ENCODE data around the gene BCL3.
A peak's percentile ranks its signal among the peaks of the same experiment; 100 is the strongest.
"Not testable (repeated sequence)": the region's sequence is repeated elsewhere in the genome, so short reads cannot be mapped to it uniquely, and the experiment has no call there.

Gene BCL3

DNA sequence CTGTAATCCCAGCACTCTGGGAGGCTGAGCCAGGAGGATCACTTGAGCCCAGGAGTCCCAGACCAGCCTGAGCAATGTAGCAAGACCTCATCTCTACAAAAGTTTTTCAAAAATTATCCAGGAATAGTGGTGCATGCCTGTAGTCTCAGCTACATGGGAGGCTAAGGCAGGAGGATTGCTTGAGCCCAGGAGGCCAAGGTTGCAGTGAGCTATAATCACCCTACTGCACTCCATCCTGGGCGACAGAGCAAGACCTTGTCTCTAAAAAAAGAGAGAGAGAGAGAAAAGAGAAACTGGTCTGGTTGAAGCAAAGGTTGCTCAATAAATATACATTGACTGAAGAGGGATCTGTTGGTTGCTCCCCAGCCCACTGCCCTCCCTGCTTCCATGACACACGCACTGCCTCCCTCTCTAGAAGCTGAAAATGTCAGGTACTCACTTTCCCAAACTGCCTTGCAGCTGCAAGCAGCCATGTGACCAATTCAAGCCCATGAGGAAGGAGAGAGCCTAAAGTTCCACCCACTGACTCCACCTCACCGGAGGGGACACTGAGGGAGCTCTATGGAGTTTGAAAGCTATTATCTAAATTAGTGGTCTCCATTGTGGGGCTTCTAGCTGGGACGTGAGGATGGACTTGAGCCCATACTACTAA, 35.5 kb upstream of the BCL3 start:
- ChIA-PET POLR2A (no interaction called here), CTCF (interaction anchor here (0.9 to 4.7 kb wide), 6 partner anchors 10 to 70 kb away, joined by 3 to 34 read pairs (median 4); no protein-coding TSS in a partner anchor)
- Histone ChIP-seq H3K36me3 (ENCODE audit: control insufficient read depth in 4 of 4, insufficient read depth in 4 of 4, low read length in 3 of 4) (no peaks in the 10 kb centered on the region), H3K4me3 (ENCODE audit: control insufficient read depth in 1 of 7, extremely low read depth in 1 of 7, insufficient read depth in 4 of 7, low read depth in 2 of 7, low read length in 6 of 7) (no peak overlapping the region), H3K9me3 (ENCODE audit: control extremely low read depth in 1 of 5, control insufficient read depth in 4 of 5, insufficient read depth in 2 of 5, low read depth in 1 of 5, low read length in 4 of 5) (peaks cover 0 to 15% (median 7%) of the 10 kb centered on the region in 5 experiments), H3K4me1 (ENCODE audit: control extremely low read depth in 1 of 4, control insufficient read depth in 4 of 4, insufficient read depth in 4 of 4, low read length in 3 of 4) (peaks cover 0 to 15% (median 12%) of the 10 kb centered on the region in 4 experiments), H3K27me3 (replicated peaks in 2 of 5; ENCODE audit: control insufficient read depth in 4 of 5, insufficient read depth in 5 of 5, low read length in 4 of 5) (no peaks in the 10 kb centered on the region), H3K27ac (ENCODE audit: insufficient read depth in 1 of 2, low read depth in 1 of 2, low read length in 2 of 2, poor library complexity in 1 of 2, severe bottlenecking in 2 of 2) (no peak overlapping the region)
- WGBS (ENCODE audit: insufficient coverage) = 0% methylated on average over 1 of the region's 4 CpGs
- peak in 2 of 3 donors; percentile 42 to 57 for DNase-seq

GRCh38 chr19:44714597-44715169, 33.8 kb upstream of the BCL3 start:
- H3K27ac ChIP-seq (ENCODE audit: insufficient read depth in 1 of 2, low read depth in 1 of 2, low read length in 2 of 2, poor library complexity in 1 of 2, severe bottlenecking in 2 of 2) = no peak overlapping the region
- no peaks in the 10 kb centered on the region for H3K36me3 ChIP-seq (ENCODE audit: control insufficient read depth in 4 of 4, insufficient read depth in 4 of 4, low read length in 3 of 4)
- ChIA-PET POLR2A (interaction anchor here (0.7 kb wide), 1 partner anchor 9 kb away, joined by 4 read pairs; no protein-coding TSS in a partner anchor), CTCF (interaction anchor here (0.7 to 4.7 kb wide), 7 partner anchors 8 to 57 kb away, joined by 3 to 34 read pairs (median 3); no protein-coding TSS in a partner anchor)
- DNase-seq = no peak
- H3K27me3 ChIP-seq (replicated peaks in 2 of 5; ENCODE audit: control insufficient read depth in 4 of 5, insufficient read depth in 5 of 5, low read length in 4 of 5) = no peaks in the 10 kb centered on the region
- H3K4me1 ChIP-seq (ENCODE audit: control extremely low read depth in 1 of 4, control insufficient read depth in 4 of 4, insufficient read depth in 4 of 4, low read length in 3 of 4) = peaks cover 0 to 32% (median 27%) of the 10 kb centered on the region in 4 experiments
- H3K9me3 ChIP-seq (ENCODE audit: control extremely low read depth in 1 of 5, control insufficient read depth in 4 of 5, insufficient read depth in 2 of 5, low read depth in 1 of 5, low read length in 4 of 5) = peaks cover 0 to 15% (median 7%) of the 10 kb centered on the region in 5 experiments
- no peak overlapping the region for H3K4me3 ChIP-seq (ENCODE audit: control insufficient read depth in 1 of 7, extremely low read depth in 1 of 7, insufficient read depth in 4 of 7, low read depth in 2 of 7, low read length in 6 of 7)
- WGBS (ENCODE audit: insufficient coverage) = no CpG with 5 or more reads among the region's 2 CpGs

GRCh38 chr19:44717603-44718002, 30.9 kb upstream of the BCL3 start:
- ChIA-PET POLR2A (interaction anchor here (0.7 kb wide), 1 partner anchor 291 kb away, joined by 3 read pairs; no protein-coding TSS in a partner anchor), CTCF (interaction anchor here (0.5 to 1.5 kb wide), 4 partner anchors 16 to 31 kb away, joined by 3 to 9 read pairs (median 3); no protein-coding TSS in a partner anchor)
- H3K9me3 ChIP-seq (ENCODE audit: control extremely low read depth in 1 of 5, control insufficient read depth in 4 of 5, insufficient read depth in 2 of 5, low read depth in 1 of 5, low read length in 4 of 5) = peaks cover 0 to 15% (median 7%) of the 10 kb centered on the region in 5 experiments
- no peaks in the 10 kb centered on the region for H3K36me3 ChIP-seq (ENCODE audit: control insufficient read depth in 4 of 4, insufficient read depth in 4 of 4, low read length in 3 of 4)
- no peak overlapping the region for H3K4me3 ChIP-seq (ENCODE audit: control insufficient read depth in 1 of 7, extremely low read depth in 1 of 7, insufficient read depth in 4 of 7, low read depth in 2 of 7, low read length in 6 of 7)
- DNase-seq = no peak
- WGBS (ENCODE audit: insufficient coverage) = no CpG with 5 or more reads among the region's 6 CpGs
- peaks cover 7 to 47% (median 40%) of the 10 kb centered on the region in 4 experiments for H3K4me1 ChIP-seq (ENCODE audit: control extremely low read depth in 1 of 4, control insufficient read depth in 4 of 4, insufficient read depth in 4 of 4, low read length in 3 of 4)
- no peaks in the 10 kb centered on the region for H3K27me3 ChIP-seq (replicated peaks in 2 of 5; ENCODE audit: control insufficient read depth in 4 of 5, insufficient read depth in 5 of 5, low read length in 4 of 5)
- no peak overlapping the region for H3K27ac ChIP-seq (ENCODE audit: insufficient read depth in 1 of 2, low read depth in 1 of 2, low read length in 2 of 2, poor library complexity in 1 of 2, severe bottlenecking in 2 of 2)

GRCh38 chr19:44718441-44719261, 29.9 kb upstream of the BCL3 start:
- Histone ChIP-seq H3K4me3 (ENCODE audit: control insufficient read depth in 1 of 7, extremely low read depth in 1 of 7, insufficient read depth in 4 of 7, low read depth in 2 of 7, low read length in 6 of 7) (no peak overlapping the region), H3K27me3 (replicated peaks in 2 of 5; ENCODE audit: control insufficient read depth in 4 of 5, insufficient read depth in 5 of 5, low read length in 4 of 5) (no peaks in the 10 kb centered on the region), H3K9me3 (ENCODE audit: control extremely low read depth in 1 of 5, control insufficient read depth in 4 of 5, insufficient read depth in 2 of 5, low read depth in 1 of 5, low read length in 4 of 5) (peaks cover 0 to 15% (median 7%) of the 10 kb centered on the region in 5 experiments), H3K27ac (ENCODE audit: insufficient read depth in 1 of 2, low read depth in 1 of 2, low read length in 2 of 2, poor library complexity in 1 of 2, severe bottlenecking in 2 of 2) (no peak overlapping the region), H3K36me3 (ENCODE audit: control insufficient read depth in 4 of 4, insufficient read depth in 4 of 4, low read length in 3 of 4) (no peaks in the 10 kb centered on the region), H3K4me1 (ENCODE audit: control extremely low read depth in 1 of 4, control insufficient read depth in 4 of 4, insufficient read depth in 4 of 4, low read length in 3 of 4) (peaks cover 7 to 53% (median 49%) of the 10 kb centered on the region in 4 experiments)
- DNase-seq = no peak
- WGBS (ENCODE audit: insufficient coverage) = 65% methylated on average over 10 of the region's 11 CpGs
- POLR2A ChIA-PET = interaction anchor here (0.7 kb wide), 1 partner anchor 290 kb away, joined by 3 read pairs; no protein-coding TSS in a partner anchor
- CTCF ChIA-PET = interaction anchor here (0.7 to 1.5 kb wide), 5 partner anchors 9 to 52 kb away, joined by 3 to 9 read pairs (median 4); no protein-coding TSS in a partner anchor

DNA sequence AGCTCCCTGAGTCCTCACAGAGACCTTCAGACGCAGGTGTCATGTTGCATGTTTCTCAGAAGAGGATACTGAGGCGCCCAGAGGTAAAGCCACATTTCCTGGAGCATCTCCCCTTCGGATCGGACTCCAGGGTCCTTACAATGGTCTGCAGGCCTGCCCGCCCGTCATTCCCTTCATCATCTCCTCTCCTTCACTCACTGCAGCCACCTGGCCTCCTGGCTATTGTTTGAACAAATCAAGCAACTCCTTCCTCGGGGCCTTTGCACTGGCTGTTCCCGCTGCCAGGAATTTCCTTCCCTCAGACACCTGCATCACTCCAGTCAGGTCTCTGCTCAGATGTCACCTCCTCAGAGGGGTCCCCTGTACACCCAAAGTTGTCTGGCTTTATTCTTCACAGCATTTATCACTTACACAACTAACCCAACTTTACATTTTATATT, 29.2 kb upstream of the BCL3 start:
- ChIA-PET CTCF (interaction anchor here (0.7 to 7.6 kb wide), 2 partner anchors 9 to 29 kb away, joined by 4 to 109 read pairs; no protein-coding TSS in a partner anchor), POLR2A (interaction anchor here (1.4 kb wide), 1 partner anchor 30 kb away, joined by 4 read pairs; no protein-coding TSS in a partner anchor)
- 97% methylated on average over 5 of the region's 8 CpGs for WGBS (ENCODE audit: insufficient coverage)
- Histone ChIP-seq H3K36me3 (ENCODE audit: control insufficient read depth in 4 of 4, insufficient read depth in 4 of 4, low read length in 3 of 4) (no peaks in the 10 kb centered on the region), H3K27ac (ENCODE audit: insufficient read depth in 1 of 2, low read depth in 1 of 2, low read length in 2 of 2, poor library complexity in 1 of 2, severe bottlenecking in 2 of 2) (no peak overlapping the region), H3K27me3 (replicated peaks in 2 of 5; ENCODE audit: control insufficient read depth in 4 of 5, insufficient read depth in 5 of 5, low read length in 4 of 5) (no peaks in the 10 kb centered on the region), H3K4me1 (ENCODE audit: control extremely low read depth in 1 of 4, control insufficient read depth in 4 of 4, insufficient read depth in 4 of 4, low read length in 3 of 4) (peaks cover 7 to 59% (median 55%) of the 10 kb centered on the region in 4 experiments), H3K4me3 (ENCODE audit: control insufficient read depth in 1 of 7, extremely low read depth in 1 of 7, insufficient read depth in 4 of 7, low read depth in 2 of 7, low read length in 6 of 7) (no peak overlapping the region), H3K9me3 (ENCODE audit: control extremely low read depth in 1 of 5, control insufficient read depth in 4 of 5, insufficient read depth in 2 of 5, low read depth in 1 of 5, low read length in 4 of 5) (peaks cover 0 to 15% (median 7%) of the 10 kb centered on the region in 5 experiments)
- DNase-seq = no peak

DNA sequence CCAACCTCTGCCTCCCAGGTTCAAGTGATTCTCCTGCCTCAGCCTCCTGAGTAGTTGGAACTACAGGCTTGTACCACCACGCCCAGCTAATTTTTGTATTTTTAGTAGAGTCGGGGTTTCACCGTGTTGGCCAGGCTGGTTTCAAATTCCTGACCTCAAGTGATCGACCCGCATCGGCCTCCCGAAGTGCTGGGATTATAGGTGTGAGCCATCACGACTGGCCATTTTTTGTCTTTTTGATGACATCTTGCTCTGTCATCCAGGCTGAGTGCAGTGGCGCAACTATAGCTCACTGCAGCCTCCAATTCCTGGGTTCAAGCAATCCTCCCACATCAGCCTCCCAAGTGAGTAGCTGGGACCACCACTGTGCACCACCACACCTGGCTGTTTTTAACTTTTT, 28.1 kb upstream of the BCL3 start:
- H3K4me3 ChIP-seq (ENCODE audit: control insufficient read depth in 1 of 7, extremely low read depth in 1 of 7, insufficient read depth in 4 of 7, low read depth in 2 of 7, low read length in 6 of 7); H3K9me3 ChIP-seq (ENCODE audit: control extremely low read depth in 1 of 5, control insufficient read depth in 4 of 5, insufficient read depth in 2 of 5, low read depth in 1 of 5, low read length in 4 of 5); H3K27me3 ChIP-seq (replicated peaks in 2 of 5; ENCODE audit: control insufficient read depth in 4 of 5, insufficient read depth in 5 of 5, low read length in 4 of 5); DNase-seq; H3K27ac ChIP-seq (ENCODE audit: insufficient read depth in 1 of 2, low read depth in 1 of 2, low read length in 2 of 2, poor library complexity in 1 of 2, severe bottlenecking in 2 of 2); H3K36me3 ChIP-seq (ENCODE audit: control insufficient read depth in 4 of 4, insufficient read depth in 4 of 4, low read length in 3 of 4): not testable (repeated sequence)
- 97% methylated on average over 9 of the region's 9 CpGs for WGBS (ENCODE audit: insufficient coverage)
- H3K4me1 ChIP-seq (ENCODE audit: control extremely low read depth in 1 of 4, control insufficient read depth in 4 of 4, insufficient read depth in 4 of 4, low read length in 3 of 4) = peaks cover 10 to 69% (median 66%) of the 10 kb centered on the region in 4 experiments
- ChIA-PET CTCF (interaction anchor here (1.3 to 15.1 kb wide), 3 partner anchors 21 to 50 kb away, joined by 4 to 306 read pairs (median 109); no protein-coding TSS in a partner anchor), POLR2A (interaction anchor here (1.4 kb wide), 1 partner anchor 31 kb away, joined by 4 read pairs; no protein-coding TSS in a partner anchor)

All from common myeloid progenitor, CD34-positive (primary cell).